HCT116 (cell line): Measurements from ENCODE around the gene RYR2. TPM values are rescaled to one million over a fixed set of nuclear protein-coding genes. Genes with fewer than 3 reads are reported as not detected.

Experiments
- ATAC-seq: fragments of 200-7000 bp; cut with Tn5 transposase; 2 replicates; pipeline ENCODE4 v1.9.1; 2020; ENCODE audit warnings: mild to moderate bottlenecking, moderate library complexity
- BruUV-seq: library from RNA; stranded (reverse); fragments of 400-500 nt; replicated peaks from 2 replicates; lab custom pipeline; 2021; lab: Mats Ljungman, UMichigan
- CTCF ChIA-PET: fragments of 300-600 bp; sonication (Branson Sonifier 250); formaldehyde crosslinking; loops from one replicate; lab custom pipeline; 2021; ENCODE audit warnings: antibody characterized with exemption; lab: Charles Lee
- POLR2A ChIA-PET: fragments of 300-600, 350-600 bp; sonication (Branson Sonifier 250); formaldehyde crosslinking; loops from one replicate; lab custom pipeline; 2021; ENCODE audit warnings: antibody characterized with exemption; lab: Charles Lee
- RAD21 ChIA-PET, 2 experiments: fragments of 300-600 bp; sonication (Branson Sonifier 250); formaldehyde crosslinking; loops; one replicate each; lab custom pipeline; 2023; ENCODE audit warnings: low total read pairs in 2 of 2; ENCODE audit not compliant: uncharacterized antibody in 2 of 2, unreplicated experiment in 2 of 2, low non-redundant PET in 1 of 2; lab: Charles Lee
- DNase-seq: peaks from one replicate; pipeline ENCODE4 v3.0.0-alpha.2; 2010; ENCODE audit warnings: low read depth, low spot score
- H2AFZ ChIP-seq: fragments of 200-600 bp; shearing (Covaris generic), sonication (generic); 2 replicates; pipeline ENCODE4 v1.6.1; 2017; ENCODE audit warnings: low read depth, mixed run types, mixed read lengths, antibody characterized with exemption, low read length; ENCODE audit not compliant: poor library complexity, severe bottlenecking
- H3K27ac ChIP-seq: 2 replicates; pipeline ENCODE4 v1.5.1; 2012; ENCODE audit warnings: low read depth, low read length
- H3K27me3 ChIP-seq: fragments of 200-600 bp; sonication (generic); 2 replicates; pipeline ENCODE4 v1.6.1; 2016; ENCODE audit warnings: mixed run types, low read length, mixed read lengths; ENCODE audit not compliant: insufficient read depth
- H3K36me3 ChIP-seq, 2 experiments: fragments of 200-500 bp in 1 of 2; fragments of 200-600 bp in 1 of 2; sonication (Bioruptor generic) in 1 of 2; sonication (generic) in 1 of 2; 2 replicates each; pipeline versions ENCODE4 v1.5.1 to v1.6.1; 2014 to 2016; ENCODE audit warnings: low read length in 2 of 2, inconsistent platforms in 1 of 2, mixed read lengths in 1 of 2, mixed run types in 1 of 2; ENCODE audit not compliant: insufficient read depth in 2 of 2, control insufficient read depth in 1 of 2
- H3K4me1 ChIP-seq, 2 experiments: fragments of 200-600 bp in 1 of 2; sonication (generic) in 1 of 2; 2 replicates each; pipeline versions ENCODE4 v1.5.1 to v1.6.1; 2012 to 2017; ENCODE audit warnings: low read length in 2 of 2, inconsistent platforms in 1 of 2, mild to moderate bottlenecking in 1 of 2, mixed read lengths in 1 of 2, mixed run types in 1 of 2, moderate library complexity in 1 of 2; ENCODE audit not compliant: insufficient read depth in 2 of 2, control insufficient read depth in 1 of 2
- H3K4me2 ChIP-seq: fragments of 200-600 bp; sonication (generic); 2 replicates; pipeline ENCODE4 v1.6.1; 2017; ENCODE audit warnings: mixed run types, low read length, mixed read lengths
- H3K4me3 ChIP-seq, 2 experiments: fragments of 200-600 bp in 1 of 2; sonication (generic) in 1 of 2; replicated peaks in 1 of 2; 2 replicates each; pipeline ENCODE4 v1.5.1; 2011 to 2016; ENCODE audit warnings: low read length in 2 of 2, control low read depth in 1 of 2, low read depth in 1 of 2, mild to moderate bottlenecking in 1 of 2, mixed read lengths in 1 of 2, mixed run types in 1 of 2
- H3K79me2 ChIP-seq: fragments of 200-600 bp; sonication (generic); 2 replicates; pipeline ENCODE4 v1.6.1; 2017; ENCODE audit warnings: mild to moderate bottlenecking, mixed run types, low read length, moderate library complexity, mixed read lengths; ENCODE audit not compliant: insufficient read depth
- H3K9ac ChIP-seq: fragments of 200-600 bp; sonication (generic); 2 replicates; pipeline ENCODE4 v1.6.1; 2016; ENCODE audit warnings: low read length, mixed read lengths
- H3K9me2 ChIP-seq: fragments of 200-600 bp; sonication (generic), shearing (Covaris generic); 2 replicates; pipeline ENCODE4 v1.6.1; 2017; ENCODE audit warnings: mixed run types, mild to moderate bottlenecking, moderate library complexity; ENCODE audit not compliant: insufficient read depth
- H3K9me3 ChIP-seq, 2 experiments: fragments of 200-500 bp in 1 of 2; fragments of 200-600 bp in 1 of 2; sonication (Bioruptor generic) in 1 of 2; sonication (generic) in 1 of 2; 2 replicates each; pipeline ENCODE4 v1.6.1; 2014 to 2017; ENCODE audit warnings: low read length in 2 of 2, mixed read lengths in 2 of 2, inconsistent platforms in 1 of 2, low read depth in 1 of 2, mild to moderate bottlenecking in 1 of 2, mixed run types in 1 of 2, moderate library complexity in 1 of 2; ENCODE audit not compliant: control insufficient read depth in 1 of 2, insufficient read depth in 1 of 2
- H4K20me1 ChIP-seq: fragments of 200-600 bp; sonication (generic), shearing (Covaris generic); 2 replicates; pipeline ENCODE4 v1.6.1; 2017; ENCODE audit warnings: mixed run types, mild to moderate bottlenecking, moderate library complexity; ENCODE audit not compliant: insufficient read depth
- CTCF ChIP-seq, 3 experiments: fragments of 200-600 bp in 1 of 3; sonication (generic) in 1 of 3; IDR thresholded peaks in 2 of 3; conservative IDR thresholded peaks in 1 of 3; 2 replicates each; pipeline ENCODE4 v1.5.1; 2012 to 2017; ENCODE audit warnings: low read depth in 2 of 3, low read length in 2 of 3, antibody characterized with exemption in 1 of 3, borderline replicate concordance in 1 of 3, control low read depth in 1 of 3, mild to moderate bottlenecking in 1 of 3, mixed read lengths in 1 of 3, mixed run types in 1 of 3, moderate library complexity in 1 of 3; ENCODE audit not compliant: insufficient read depth in 1 of 3
- ELF1 ChIP-seq: IDR thresholded peaks from 2 replicates; pipeline ENCODE4 v1.6.1; 2012; ENCODE audit warnings: low read depth, borderline replicate concordance
- FOSL1 ChIP-seq: IDR thresholded peaks from 2 replicates; pipeline ENCODE4 v1.6.1; 2012; ENCODE audit warnings: low read depth
- SIN3A ChIP-seq: IDR thresholded peaks from 2 replicates; pipeline ENCODE4 v1.6.1; 2012; ENCODE audit warnings: low read depth
- SP1 ChIP-seq: IDR thresholded peaks from 2 replicates; pipeline ENCODE4 v1.6.1; 2012; ENCODE audit warnings: low read depth
- ZBTB33 ChIP-seq: IDR thresholded peaks from 2 replicates; pipeline ENCODE4 v1.6.1; 2011; ENCODE audit warnings: mild to moderate bottlenecking, low read length, moderate library complexity; ENCODE audit not compliant: insufficient replicate concordance; ENCODE audit errors: extremely low read depth
- ZFX ChIP-seq: fragments of 450-650 bp; IDR thresholded peaks from 2 replicates; pipeline ENCODE4 v1.6.1; 2017
- intact Hi-C: fragments of 100-400 bp; cut with micrococcal nuclease; formaldehyde crosslinking; loops from 2 replicates; pipeline ENCODE4 v1.10.0; 2022
- total RNA-seq: library from RNA; stranded (reverse); gene quantifications from one replicate; pipeline ENCODE4 v1.2.1, GENCODE V29; 2021; ENCODE audit not compliant: unreplicated experiment
- TF ChIP-seq, protein P1 (sequence below): IDR thresholded peaks from 2 replicates; pipeline ENCODE4 v1.6.1; 2012

RYR2 gene
- total RNA-seq, 1 experiment from 2014 or later: 0.02 TPM

DNA sequence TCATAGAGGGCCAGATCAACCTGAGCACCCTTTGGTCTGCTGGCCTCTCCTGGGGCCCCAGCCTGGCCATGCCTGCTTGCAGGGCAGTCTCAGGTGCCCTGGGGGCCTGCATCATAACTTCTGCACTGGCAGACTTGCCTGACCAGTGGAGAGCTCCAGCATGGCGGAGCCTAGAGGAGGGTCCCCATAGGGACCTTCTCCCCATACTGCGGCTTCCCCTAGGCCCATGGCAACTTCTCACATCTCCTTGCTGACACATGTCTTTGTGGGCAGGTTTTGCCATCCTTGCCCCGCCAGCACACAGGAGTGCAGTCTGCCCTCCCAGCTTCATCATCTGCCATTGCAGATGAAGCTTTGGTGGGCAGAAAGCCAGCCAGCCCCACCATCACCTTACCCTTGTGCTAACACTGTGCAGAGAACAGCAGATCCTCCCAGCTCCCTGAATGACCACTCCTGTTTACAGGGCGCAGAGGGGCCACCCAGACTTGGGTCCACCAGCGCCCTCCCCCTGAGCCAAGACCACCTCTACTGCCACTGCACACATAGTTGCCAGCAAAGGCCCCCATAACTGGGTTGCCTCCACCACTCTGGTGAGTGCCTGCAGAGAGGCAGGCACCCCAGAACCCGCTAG is 797.0 kb downstream of the RYR2 start:
- ChIA-PET POLR2A (no interaction called here), CTCF (no interaction called here), RAD21 (no interaction called here)
- Histone ChIP-seq H3K79me2 (no peaks in the 10 kb centered on the region), H3K4me2 (no peak overlapping the region), H3K27me3 (no peaks in the 10 kb centered on the region), H3K9me3 (peaks cover 0 to 9% of the 10 kb centered on the region in 2 experiments; a peak in 2 of 4 replicates), H2AFZ (no peak overlapping the region), H3K9me2 (no peaks in the 10 kb centered on the region), H3K4me3 (no peak overlapping the region), H3K9ac (no peak overlapping the region), H3K27ac (no peak overlapping the region), H4K20me1 (no peaks in the 10 kb centered on the region), H3K4me1 (no peaks in the 10 kb centered on the region), H3K36me3 (no peaks in the 10 kb centered on the region)
- no peak for DNase-seq
- intact Hi-C loops: no loop called here
- TF ChIP-seq, protein P1, sequence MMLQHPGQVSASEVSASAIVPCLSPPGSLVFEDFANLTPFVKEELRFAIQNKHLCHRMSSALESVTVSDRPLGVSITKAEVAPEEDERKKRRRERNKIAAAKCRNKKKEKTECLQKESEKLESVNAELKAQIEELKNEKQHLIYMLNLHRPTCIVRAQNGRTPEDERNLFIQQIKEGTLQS: no peak
- TF ChIP-seq ZFX (no peak), SP1 (no peak), ZBTB33 (no peak), FOSL1 (no peak), CTCF (IDR thresholded peaks at IDR 0.05 in 2 of 3, conservative IDR thresholded peaks at IDR 0.05 in 1 of 3; ENCODE audit: borderline replicate concordance in 1 of 3, insufficient read depth in 1 of 3, low read depth in 2 of 3, low read length in 2 of 3) (no peak), ELF1 (no peak), SIN3A (no peak)
- no peak for ATAC-seq
- no TSS peak for BruUV-seq
